Muscle of leg (tissue), 11 donors: ENCODE results near the gene TMLHE. TPM values are rescaled to one million over a fixed set of nuclear protein-coding genes. Genes with fewer than 3 reads are reported as not detected.
"Not testable (repeated sequence)": the region's sequence is repeated elsewhere in the genome, so short reads cannot be mapped to it uniquely, and the experiment has no call there.

Experiments used
- DNase-seq: peaks from one replicate; pipeline ENCODE4 v3.0.0; 2013
- H3K27ac ChIP-seq: one replicate; pipeline ENCODE4 v1.5.1; 2013; ENCODE audit warnings: mild to moderate bottlenecking, low read length, control low read depth
- H3K27me3 ChIP-seq: one replicate; pipeline ENCODE4 v1.6.1; 2013; ENCODE audit warnings: low read length; ENCODE audit not compliant: control insufficient read depth, insufficient read depth
- H3K36me3 ChIP-seq: one replicate; pipeline ENCODE4 v1.6.1; 2013; ENCODE audit warnings: low read length; ENCODE audit not compliant: control insufficient read depth, insufficient read depth
- H3K4me1 ChIP-seq: one replicate; pipeline ENCODE4 v1.6.1; 2013; ENCODE audit warnings: low read length; ENCODE audit not compliant: control insufficient read depth, insufficient read depth
- H3K4me3 ChIP-seq: one replicate; pipeline ENCODE4 v1.5.1; 2013; ENCODE audit warnings: low read length, control low read depth
- H3K9me3 ChIP-seq: replicated peaks from 2 replicates; pipeline ENCODE4 v1.6.1; 2013; ENCODE audit warnings: low read depth, low read length; ENCODE audit not compliant: control insufficient read depth
- WGBS: methylation state at CpG from one replicate; pipeline ENCODE4 v1.1.5; 2013; ENCODE audit warnings: missing lambda C conversion rate; ENCODE audit not compliant: insufficient coverage; 5-methylcytosine and 5-hydroxymethylcytosine counted together
- polyA plus RNA-seq, 8 donors: library from polyadenylated mRNA; unstranded; fragments of 120-200 nt; gene quantifications; one replicate each; pipeline versions ENCODE4 v1.2.1 to v1.2.3, GENCODE V29; 2013; ENCODE audit warnings: inconsistent platforms in 1 of 8, low replicate concordance in 1 of 8; ENCODE audit not compliant: insufficient read length in 8 of 8, insufficient read depth in 1 of 8
- total RNA-seq: library from RNA; stranded (reverse); fragments of 120-200 nt; gene quantifications from one replicate; pipeline ENCODE4 v1.2.4, GENCODE V29; 2013

TMLHE gene
- total and polyA plus RNA-seq, 9 donors = 17.7 to 20.2 (median 19.3) TPM

- H3K27me3 ChIP-seq, H3K27ac ChIP-seq, H3K4me1 ChIP-seq, DNase-seq, H3K4me3 ChIP-seq, H3K36me3 ChIP-seq, H3K9me3 ChIP-seq: not testable (repeated sequence)
Observed at GRCh38 chrX:155620110-155620509, 7.4 kb upstream of the TMLHE start.

- Histone ChIP-seq H3K9me3 (no peaks in the 10 kb centered on the region), H3K36me3 (no peaks in the 10 kb centered on the region), H3K4me3 (no peak overlapping the region), H3K27me3 (no peaks in the 10 kb centered on the region), H3K4me1 (peaks cover 3% of the 10 kb centered on the region), H3K27ac (no peak overlapping the region)
- WGBS = 68% methylated on average over 2 of the region's 4 CpGs
- DNase-seq = no peak
Observed at GRCh38 chrX:155615938-155616337, 3.2 kb upstream of the TMLHE start.

- no peaks in the 10 kb centered on the region for H3K9me3 ChIP-seq
- H3K27me3 ChIP-seq = no peaks in the 10 kb centered on the region
- no peak for DNase-seq
- H3K4me1 ChIP-seq = peaks cover 3% of the 10 kb centered on the region
- H3K36me3 ChIP-seq = no peaks in the 10 kb centered on the region
- no peak overlapping the region for H3K4me3 ChIP-seq
- H3K27ac ChIP-seq = no peak overlapping the region
Observed at GRCh38 chrX:155613927-155614559, 1.3 kb upstream of the TMLHE start.

- peak overlapping the region; percentile 82 for H3K4me3 ChIP-seq
- peaks cover 3% of the 10 kb centered on the region for H3K4me1 ChIP-seq
- no peaks in the 10 kb centered on the region for H3K27me3 ChIP-seq
- H3K27ac ChIP-seq = peak overlapping the region; percentile 93
- DNase-seq = peak; percentile 7
- WGBS = 60% methylated on average over 1 of the region's 2 CpGs
- peaks cover 7% of the 10 kb centered on the region for H3K9me3 ChIP-seq
- no peaks in the 10 kb centered on the region for H3K36me3 ChIP-seq
Observed at GRCh38 chrX:155611302-155611701, 1.4 kb downstream of the TMLHE start.

GRCh38 chrX:155592981-155593380, 19.8 kb downstream of the TMLHE start:
- Histone ChIP-seq H3K27ac (no peak overlapping the region), H3K9me3 (peaks cover 38% of the 10 kb centered on the region), H3K4me1 (no peaks in the 10 kb centered on the region), H3K4me3 (no peak overlapping the region), H3K36me3 (peaks cover 3% of the 10 kb centered on the region), H3K27me3 (no peaks in the 10 kb centered on the region)
- DNase-seq = no peak

- Histone ChIP-seq H3K4me1 (no peaks in the 10 kb centered on the region), H3K27me3 (no peaks in the 10 kb centered on the region), H3K27ac (no peak overlapping the region), H3K9me3 (peaks cover 38% of the 10 kb centered on the region), H3K36me3 (peaks cover 3% of the 10 kb centered on the region), H3K4me3 (no peak overlapping the region)
- DNase-seq = no peak
Observed at GRCh38 chrX:155592331-155592730, 20.4 kb downstream of the TMLHE start.

GRCh38 chrX:155577682-155578081, 35.1 kb downstream of the TMLHE start:
- H3K4me1 ChIP-seq = no peaks in the 10 kb centered on the region
- DNase-seq = no peak
- H3K9me3 ChIP-seq = peaks cover 20% of the 10 kb centered on the region
- H3K4me3 ChIP-seq = no peak overlapping the region
- no peaks in the 10 kb centered on the region for H3K36me3 ChIP-seq
- H3K27ac ChIP-seq = no peak overlapping the region
- whole genome bisulfite sequencing = no CpG with 5 or more reads among the region's 2 CpGs
- H3K27me3 ChIP-seq = no peaks in the 10 kb centered on the region

- no peaks in the 10 kb centered on the region for H3K27me3 ChIP-seq
- WGBS = no CpG with 5 or more reads among the region's 1 CpG
- H3K4me3 ChIP-seq = no peak overlapping the region
- H3K4me1 ChIP-seq = no peaks in the 10 kb centered on the region
- no peak overlapping the region for H3K27ac ChIP-seq
- H3K9me3 ChIP-seq = peaks cover 55% of the 10 kb centered on the region
- no peak for DNase-seq
- H3K36me3 ChIP-seq = no peaks in the 10 kb centered on the region
Observed at GRCh38 chrX:155563099-155563498, 49.7 kb downstream of the TMLHE start.

GRCh38 chrX:155544881-155545280, 67.9 kb downstream of the TMLHE start:
- no peaks in the 10 kb centered on the region for H3K27me3 ChIP-seq
- no peak overlapping the region for H3K4me3 ChIP-seq
- peaks cover 9% of the 10 kb centered on the region for H3K36me3 ChIP-seq
- H3K9me3 ChIP-seq = peaks cover 22% of the 10 kb centered on the region
- DNase-seq = no peak
- WGBS = no CpG with 5 or more reads among the region's 2 CpGs
- no peak overlapping the region for H3K27ac ChIP-seq
- H3K4me1 ChIP-seq = no peaks in the 10 kb centered on the region

GRCh38 chrX:155535866-155536265, 76.9 kb downstream of the TMLHE start:
- Histone ChIP-seq H3K4me1 (no peaks in the 10 kb centered on the region), H3K4me3 (no peak overlapping the region), H3K36me3 (peaks cover 4% of the 10 kb centered on the region), H3K27me3 (no peaks in the 10 kb centered on the region), H3K27ac (no peak overlapping the region), H3K9me3 (peaks cover 10% of the 10 kb centered on the region)
- WGBS = 76% methylated on average over 1 of the region's 1 CpG
- no peak for DNase-seq

GRCh38 chrX:155534800-155535199, 78.0 kb downstream of the TMLHE start:
- H3K9me3 ChIP-seq = peaks cover 12% of the 10 kb centered on the region
- no peak overlapping the region for H3K4me3 ChIP-seq
- peaks cover 4% of the 10 kb centered on the region for H3K36me3 ChIP-seq
- no peaks in the 10 kb centered on the region for H3K4me1 ChIP-seq
- no peak overlapping the region for H3K27ac ChIP-seq
- H3K27me3 ChIP-seq = no peaks in the 10 kb centered on the region
- no peak for DNase-seq
